Limb (tissue), 2 donors: Measurements from ENCODE around the gene HMOX1.
"Not testable (repeated sequence)": the region's sequence is repeated elsewhere in the genome, so short reads cannot be mapped to it uniquely, and the experiment has no call there.

Source experiments
- DNase-seq, 2 donors: peaks; one replicate each; pipeline ENCODE4 v3.0.0-alpha.2; 2016; ENCODE audit errors: extremely low spot score in 2 of 2

The HMOX1 gene

DNA sequence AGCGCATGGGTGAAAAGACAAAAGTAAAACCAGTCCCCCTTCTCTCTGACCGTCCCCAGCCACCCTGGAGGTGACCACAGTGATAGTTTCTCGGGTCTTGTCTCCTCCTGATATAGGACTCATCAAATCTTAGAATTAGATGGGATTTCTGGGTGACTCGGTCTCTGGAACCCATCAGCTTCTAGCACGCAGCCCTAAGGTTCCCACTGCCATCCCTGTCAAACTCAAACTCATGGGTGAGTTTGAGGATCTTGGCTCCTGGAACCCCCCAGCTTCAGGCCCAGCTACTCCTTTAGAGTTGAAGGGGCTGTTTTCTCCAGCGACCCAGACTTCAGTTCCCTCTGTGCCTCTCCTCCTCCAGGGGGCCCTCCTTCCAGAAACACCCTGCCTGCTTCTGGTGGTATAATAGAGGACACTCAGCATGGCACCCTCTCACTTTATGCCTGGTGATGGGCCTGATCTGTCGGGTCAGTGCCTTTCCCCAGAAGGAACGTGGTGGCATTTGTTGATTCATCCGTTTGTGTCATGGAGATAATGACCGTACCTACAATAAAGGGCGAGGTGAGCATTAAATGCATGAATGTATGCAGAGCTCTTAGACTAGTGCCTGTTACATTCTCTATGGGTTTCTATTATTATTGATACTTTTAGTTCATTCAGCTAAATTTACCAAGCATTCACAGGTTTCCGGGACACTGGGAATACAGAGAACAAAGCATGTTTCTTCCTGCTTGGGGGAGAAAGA, 50.8 kb downstream of the HMOX1 start:
- DNase-seq = no peak

DNA sequence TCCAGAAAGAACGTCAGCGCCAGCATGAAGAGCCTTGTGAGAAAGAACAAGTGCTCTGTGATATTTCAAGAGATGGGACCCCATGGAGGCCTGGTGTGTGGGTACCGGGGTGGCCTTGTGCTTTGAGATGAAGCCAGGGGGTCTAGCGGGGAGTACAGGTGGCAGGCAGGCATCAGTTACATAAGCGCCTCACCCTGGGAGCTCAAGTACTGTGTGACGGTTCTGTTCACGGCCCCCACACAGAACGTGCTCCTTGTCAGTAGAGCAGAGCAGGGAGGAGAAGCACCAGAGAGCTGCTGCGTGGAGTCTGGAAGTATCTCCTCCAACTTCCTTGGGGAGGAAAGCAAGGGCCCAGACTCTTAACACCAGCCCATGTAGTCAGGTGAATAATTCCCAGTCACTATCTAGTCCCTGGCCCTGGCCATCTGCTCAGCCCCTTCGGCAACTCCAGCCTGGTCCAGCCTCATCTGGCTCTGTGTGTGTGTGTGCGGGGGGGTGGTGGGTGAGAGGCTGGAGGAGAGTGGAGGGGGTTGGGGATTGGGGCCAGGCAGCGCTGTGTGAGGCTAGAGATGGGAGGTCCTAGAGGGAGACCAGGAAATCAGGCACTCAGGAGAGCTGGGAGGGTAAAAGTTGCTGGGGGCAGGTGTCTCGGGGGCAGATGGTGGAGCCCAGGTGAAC, 51.5 kb downstream of the HMOX1 start:
- DNase-seq = no peak

GRCh38 chr22:35434061-35434710, 53.3 kb downstream of the HMOX1 start:
- DNase-seq = no peak

DNA sequence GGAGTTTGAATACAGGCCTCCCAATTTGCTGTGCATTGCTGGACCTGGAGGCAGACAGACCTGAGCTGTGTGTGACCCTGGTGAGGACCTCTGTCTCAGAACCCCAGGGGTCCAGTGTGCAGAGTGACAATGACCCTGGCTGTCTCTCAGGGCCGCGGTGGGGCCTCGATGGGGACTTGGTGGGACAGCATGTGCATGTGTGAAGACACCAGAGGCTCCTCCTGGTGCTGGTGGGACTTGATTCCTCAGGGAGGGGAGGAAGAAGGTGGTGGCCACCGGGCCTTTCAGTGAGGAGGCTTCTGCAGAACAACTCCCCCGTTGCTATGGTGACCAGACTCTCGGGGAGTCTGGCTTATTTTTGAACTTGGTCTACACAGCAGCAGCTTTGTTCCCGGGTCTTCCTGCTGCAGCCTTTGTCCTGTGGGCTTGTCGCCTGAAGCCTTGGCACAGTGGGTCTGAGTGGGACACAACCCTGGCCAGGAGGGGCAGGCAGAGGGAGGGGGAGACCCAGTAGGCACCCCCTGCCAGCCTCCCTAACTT, 54.4 kb downstream of the HMOX1 start:
- no peak for DNase-seq

DNA sequence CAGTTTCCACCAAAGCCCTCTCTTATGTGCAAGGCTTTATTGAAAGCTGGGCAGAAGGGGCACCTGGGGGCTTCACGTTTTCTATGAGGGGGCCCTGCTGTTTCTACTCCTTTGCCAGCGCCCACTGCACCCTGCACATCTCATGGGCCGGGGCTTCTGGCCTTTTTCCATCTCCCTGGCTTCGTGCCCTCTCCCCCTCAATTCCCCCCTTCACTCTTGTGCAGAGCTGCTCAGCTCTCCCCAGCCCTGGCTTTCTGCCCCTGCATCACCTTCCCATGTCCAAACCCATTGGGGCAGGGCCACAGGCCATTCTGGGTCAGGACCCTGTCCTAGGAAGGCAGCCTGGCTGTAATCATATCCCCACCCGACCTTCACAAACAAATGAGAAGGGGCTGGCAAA, 55.5 kb downstream of the HMOX1 start:
- no peak for DNase-seq

DNA sequence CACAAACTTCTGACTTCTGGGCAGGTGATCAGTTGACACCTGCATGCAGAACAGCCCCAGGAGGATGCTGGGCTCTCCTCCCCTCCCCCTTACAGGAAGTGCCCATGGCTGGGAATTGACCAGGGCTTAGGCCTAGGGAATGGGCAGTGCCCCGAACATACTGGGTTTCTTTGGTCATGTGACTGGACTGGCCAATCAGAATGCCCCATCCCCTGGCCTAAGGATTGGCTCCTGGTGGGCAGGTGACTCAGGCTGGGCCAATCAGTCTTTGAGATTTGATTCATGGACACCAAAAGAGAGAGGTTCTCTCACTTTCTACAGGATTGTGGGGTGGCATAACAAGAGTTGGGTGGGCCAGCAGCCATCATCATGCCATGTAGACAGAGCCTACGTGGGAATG, 56.2 kb downstream of the HMOX1 start:
- DNase-seq = no peak

DNA sequence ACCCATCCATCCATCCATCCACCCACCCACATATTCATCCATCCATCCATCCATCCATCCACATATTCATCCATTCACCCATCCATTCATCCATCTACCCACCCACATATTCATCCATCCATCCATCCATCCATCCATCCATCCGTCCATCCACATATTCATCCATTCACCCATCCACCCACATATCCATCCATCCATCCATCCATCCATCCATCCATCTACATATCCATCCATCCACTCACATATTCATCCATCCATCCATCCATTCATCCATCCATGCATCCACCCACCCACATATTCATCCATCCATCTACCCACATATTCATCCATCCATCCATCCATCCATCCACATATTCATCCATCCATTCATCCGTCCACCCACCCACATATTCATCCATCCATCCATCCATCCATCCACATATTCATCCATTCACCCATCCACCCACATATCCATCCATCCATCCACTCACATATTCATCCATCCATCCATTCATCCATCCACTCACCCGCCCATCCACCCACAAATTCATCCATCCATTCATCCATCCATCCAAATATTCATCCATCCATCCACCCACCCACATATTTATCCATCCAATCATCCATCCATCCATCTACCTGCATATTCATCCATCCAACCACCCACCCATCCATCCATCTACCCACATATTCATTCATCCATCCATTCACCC, 57.9 kb downstream of the HMOX1 start:
- DNase-seq = not testable (repeated sequence)

GRCh38 chr22:35439365-35439717, 58.4 kb downstream of the HMOX1 start:
- DNase-seq = no peak

DNA sequence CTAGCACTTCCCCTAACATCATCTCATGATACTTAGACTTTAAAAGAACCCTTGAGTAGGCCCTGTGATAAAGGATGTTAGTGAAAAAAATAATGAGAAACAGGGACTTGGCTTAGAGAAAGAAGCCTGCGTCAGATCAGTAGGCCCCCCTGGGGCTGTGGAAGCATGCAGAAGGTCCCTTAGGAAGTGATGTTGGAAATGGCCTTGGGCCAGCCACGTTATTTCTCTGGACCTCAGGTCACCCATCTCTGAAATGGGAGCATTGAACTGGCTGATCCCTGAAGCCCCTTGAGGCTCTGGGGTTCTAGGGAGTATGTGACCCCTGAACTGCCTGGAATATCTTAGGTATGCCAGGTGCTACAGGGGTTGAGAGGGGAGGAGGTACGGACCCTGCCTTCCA, 59.2 kb downstream of the HMOX1 start:
- DNase-seq = no peak

DNA sequence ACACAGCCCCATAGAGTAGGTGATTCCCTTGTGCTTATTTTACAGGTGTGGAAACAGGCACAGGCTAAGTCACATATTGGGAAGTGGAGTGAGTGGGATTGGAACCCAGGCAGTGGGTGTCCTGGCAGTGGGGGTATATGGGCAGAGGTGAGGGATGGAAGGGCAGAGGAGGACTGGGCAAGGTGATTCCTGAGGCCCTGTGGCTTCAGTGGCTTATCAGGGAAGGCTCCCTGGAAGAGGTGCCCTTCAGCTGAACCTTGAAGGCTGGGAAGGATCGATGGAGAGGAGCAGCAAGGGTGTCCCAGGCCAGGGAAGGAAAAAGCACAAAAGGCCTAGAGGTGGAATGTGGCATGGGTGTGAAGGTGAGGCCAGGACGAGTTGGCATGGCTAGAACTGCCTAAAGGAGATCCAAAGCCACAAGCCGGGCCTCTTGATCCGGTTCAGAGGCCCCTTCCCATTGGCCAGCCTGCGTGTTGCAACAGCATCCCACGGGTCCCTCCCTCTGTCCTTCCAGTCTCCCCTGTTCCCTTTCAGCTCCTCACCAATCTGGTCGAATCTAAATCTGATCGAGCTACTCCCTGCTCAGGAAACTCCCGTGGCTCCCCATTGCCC, 60.7 kb downstream of the HMOX1 start:
- no peak for DNase-seq

DNA sequence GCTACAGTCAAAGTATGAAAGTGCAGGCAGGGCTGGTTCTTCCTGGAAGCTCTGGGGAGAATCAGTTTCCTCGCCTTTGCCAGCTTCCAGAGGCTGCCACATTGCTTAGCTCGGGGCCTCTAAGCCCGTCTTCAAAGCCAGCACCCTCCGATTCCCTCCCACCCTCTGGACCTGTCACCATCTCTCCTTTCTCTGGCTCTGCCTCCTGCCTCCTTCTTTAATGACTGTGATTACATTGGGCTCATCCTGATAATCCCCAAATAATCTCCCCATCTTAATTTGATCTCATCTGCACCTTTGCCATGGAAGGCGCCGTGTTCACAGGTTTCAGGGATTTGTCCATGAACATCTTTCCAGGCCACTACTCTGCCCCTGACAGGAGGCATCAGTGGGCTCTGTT, 61.6 kb downstream of the HMOX1 start:
- no peak for DNase-seq

- DNase-seq = no peak
Observed at GRCh38 chr22:35443338-35443737, 62.4 kb downstream of the HMOX1 start.
